Measurements from ENCODE around the gene FBXL3.

DNA sequence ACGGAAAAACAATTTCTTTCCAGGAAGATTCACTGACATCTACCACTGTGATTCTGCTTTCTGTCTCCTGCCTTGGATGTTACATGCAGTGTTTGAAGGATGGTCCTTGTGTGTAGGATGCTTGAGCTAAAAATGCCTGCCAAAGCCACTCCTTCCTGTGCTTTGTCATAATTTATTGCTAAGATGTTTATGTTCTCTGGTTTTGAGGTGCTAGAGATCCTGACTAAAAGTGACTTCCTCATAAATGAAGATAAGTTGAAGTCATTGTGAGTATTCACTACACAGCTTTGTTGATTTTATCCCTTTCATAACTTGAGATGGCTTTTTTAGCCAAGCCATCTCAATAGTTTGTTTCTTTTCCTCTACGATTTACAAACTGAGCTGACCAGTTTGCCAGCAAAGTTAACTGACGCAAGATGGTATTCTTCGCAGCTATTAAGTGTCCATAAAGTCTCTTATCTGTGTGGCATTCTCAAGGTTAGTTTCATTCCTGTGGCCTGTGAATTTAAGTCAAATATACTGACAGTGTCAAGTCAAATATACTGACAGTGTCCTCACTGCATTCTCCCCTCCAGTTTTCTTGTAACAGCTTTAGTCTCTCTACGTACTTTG is 15.7 kb upstream of the FBXL3 start:
- TF ChIP-seq, protein P1, sequence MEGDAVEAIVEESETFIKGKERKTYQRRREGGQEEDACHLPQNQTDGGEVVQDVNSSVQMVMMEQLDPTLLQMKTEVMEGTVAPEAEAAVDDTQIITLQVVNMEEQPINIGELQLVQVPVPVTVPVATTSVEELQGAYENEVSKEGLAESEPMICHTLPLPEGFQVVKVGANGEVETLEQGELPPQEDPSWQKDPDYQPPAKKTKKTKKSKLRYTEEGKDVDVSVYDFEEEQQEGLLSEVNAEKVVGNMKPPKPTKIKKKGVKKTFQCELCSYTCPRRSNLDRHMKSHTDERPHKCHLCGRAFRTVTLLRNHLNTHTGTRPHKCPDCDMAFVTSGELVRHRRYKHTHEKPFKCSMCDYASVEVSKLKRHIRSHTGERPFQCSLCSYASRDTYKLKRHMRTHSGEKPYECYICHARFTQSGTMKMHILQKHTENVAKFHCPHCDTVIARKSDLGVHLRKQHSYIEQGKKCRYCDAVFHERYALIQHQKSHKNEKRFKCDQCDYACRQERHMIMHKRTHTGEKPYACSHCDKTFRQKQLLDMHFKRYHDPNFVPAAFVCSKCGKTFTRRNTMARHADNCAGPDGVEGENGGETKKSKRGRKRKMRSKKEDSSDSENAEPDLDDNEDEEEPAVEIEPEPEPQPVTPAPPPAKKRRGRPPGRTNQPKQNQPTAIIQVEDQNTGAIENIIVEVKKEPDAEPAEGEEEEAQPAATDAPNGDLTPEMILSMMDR (IDR thresholded peaks at IDR 0.05; ENCODE audit: low read depth, low read length), result no peak
- TF ChIP-seq MYC (IDR thresholded peaks at IDR 0.05; ENCODE audit: low read depth, low read length), result no peak
- no peak for TF ChIP-seq POLR2A (IDR thresholded peaks at IDR 0.05; ENCODE audit: extremely low read depth, insufficient read length)

Data from NB4 (cell line).